Measurements from ENCODE around the gene KRTAP29-1.
A peak's percentile ranks its signal among the peaks of the same experiment; 100 is the strongest.

The KRTAP29-1 gene

DNA sequence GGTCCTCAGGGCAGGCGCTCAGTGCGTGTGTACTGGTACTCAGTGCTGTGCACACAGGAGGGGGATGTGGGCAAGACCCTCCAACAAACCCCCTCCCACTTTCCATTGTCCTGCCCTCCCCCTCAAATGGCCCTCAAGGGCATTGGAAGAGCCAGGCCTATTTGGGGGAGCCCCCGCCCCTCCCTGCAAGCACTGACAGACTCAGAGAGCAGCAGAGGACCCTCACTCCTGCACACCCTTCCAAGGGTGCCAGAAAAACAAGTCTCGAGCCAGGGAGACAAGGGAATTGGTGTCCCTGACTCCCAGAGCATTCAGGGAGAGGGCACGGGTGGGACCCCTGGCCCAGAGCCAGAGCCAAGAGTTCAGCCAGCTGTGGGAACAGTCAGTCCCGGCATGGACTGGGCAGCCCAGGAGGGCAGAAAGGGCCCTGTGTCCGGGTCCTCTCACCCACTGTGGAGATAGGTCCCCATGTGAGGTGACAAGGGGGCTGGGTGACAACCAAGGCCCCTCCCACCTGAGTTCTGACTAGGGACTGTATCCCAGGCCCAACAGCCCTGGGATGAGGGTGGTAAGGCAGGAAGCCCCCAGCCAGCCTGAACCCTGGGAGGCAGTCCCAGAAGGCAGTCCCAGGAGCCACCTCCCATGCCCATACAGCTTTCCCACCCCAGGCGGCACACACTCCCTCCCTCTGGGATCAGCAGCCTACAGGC lies 24.9 kb upstream of the KRTAP29-1 start:
- DNase-seq: no peak

DNA sequence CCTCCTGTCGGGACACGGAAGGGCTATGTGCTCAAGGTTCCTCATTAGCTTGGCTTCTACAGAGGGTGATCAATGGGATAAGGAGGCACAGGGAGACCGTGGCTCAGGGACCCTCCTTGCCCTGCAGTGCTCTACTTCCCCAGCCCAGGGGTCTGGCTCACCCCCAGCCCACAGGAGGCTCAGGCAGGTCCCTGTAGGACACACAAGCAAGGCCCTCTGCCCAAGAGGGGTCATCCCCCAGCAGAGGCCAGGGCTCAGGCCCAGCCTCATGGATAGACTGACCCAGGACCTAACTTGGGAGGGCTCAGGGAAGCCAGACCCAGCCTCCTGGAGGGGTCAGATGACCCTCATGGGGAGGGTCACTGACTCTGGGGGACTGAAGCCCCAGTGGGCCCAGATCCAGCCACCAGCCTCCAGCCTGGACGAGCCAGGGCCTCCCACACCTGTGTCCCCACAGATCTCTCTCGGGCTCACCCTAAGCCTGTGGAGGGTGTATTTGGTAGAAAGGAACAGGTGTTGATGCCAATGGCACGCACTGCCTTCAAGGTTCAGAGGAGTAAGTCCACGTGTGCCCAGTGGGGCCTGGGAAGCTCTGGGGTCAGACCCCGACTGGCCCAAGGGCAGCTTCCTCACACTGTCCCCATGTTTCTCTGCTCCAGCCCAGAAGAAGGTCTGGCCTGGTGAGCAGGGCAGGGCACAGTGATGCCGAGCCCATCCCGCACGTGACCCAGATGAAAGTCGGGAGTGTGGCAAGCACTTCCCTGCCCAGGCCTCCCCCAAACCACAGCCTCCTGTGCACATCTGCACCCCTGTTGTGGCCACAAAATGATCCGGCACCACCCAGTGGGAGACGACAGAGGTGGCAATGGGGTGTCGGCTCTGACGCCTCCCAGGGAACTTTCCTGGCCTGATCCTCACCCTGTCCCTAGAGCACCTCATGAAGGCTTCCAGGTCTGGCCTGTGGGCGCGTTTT lies 23.8 kb upstream of the KRTAP29-1 start:
- no peak for DNase-seq

DNA sequence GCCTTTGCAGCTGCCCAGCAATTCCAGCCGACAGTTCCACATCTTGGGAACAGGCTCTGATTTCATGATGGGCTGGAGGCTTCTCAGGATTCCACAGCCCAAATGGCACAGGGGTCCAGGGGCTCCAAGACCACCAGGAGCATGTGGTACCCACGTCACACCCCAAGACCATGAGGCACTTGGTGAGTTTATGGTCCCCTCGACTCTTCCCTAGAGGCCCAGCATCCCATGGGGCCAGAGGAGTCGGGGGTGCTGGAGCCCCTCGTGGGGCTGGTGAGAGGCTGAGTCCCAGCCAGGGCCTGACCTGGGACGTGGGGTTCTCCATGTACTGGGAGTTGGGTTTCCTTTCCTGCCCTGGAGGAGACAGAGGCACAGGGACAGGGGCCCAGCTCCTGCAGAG lies 23.0 kb upstream of the KRTAP29-1 start:
- DNase-seq: no peak

DNA sequence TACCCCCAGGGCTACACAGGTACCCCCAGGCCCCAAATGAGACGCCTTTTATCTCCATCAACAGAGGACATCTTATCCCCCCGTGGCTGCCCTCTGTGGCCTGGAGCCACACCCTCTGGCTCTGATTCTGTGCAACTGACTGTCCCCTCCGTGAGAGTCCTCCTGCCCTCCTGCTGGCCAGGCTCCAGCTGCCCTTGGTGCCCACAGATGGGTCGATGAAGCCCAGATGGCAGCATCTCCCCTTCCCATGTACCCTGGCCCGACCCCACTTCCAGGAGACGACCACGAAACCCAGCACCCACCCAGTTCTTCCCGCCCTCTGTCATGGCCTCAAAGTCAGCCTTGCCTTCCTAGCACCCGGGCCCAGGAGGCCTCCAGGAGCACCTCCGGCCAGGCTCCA lies 22.5 kb upstream of the KRTAP29-1 start:
- DNase-seq: no peak

DNA sequence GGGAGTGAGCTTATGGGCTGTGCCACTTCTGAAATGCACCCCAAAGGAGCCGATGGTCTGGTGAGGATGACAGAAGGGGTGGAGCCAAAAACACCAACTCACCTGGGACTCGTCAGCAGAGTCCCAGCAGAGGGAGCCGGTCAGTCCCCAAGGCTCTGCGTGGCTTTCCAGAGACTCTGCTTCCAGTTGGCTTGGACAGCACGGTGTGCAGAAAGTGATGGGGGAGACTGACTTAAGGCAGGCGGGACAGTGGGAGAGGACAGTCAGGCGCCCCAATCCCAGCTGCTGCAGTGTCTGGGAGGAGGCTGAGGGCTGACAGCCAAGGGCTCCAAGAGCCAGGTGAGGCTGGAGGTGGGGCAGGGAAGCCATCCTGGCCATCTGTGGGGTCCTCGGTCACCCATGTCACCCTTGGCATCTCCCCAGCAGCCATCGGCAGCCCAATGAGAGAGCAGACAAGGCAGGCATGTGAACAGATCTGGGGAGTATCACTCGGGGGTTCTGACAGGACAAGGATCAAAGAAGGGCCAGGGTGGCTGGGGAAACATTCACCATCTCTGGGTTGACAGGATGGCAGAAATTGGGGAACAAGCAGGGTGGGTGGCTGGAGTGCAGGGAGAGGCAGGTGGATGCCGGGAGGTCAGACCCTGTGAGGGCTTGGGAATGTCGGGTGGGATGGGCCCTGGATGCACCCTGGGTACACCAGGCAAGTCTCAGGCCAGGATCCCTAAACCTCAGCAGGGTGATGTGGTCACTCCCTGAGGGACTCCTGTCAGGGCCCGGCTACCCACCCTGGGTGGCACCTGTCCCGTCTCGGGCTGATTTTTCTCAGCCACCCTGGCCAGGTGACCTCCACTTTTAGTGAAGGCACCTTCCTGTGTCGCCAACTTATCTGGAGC lies 21.8 kb upstream of the KRTAP29-1 start:
- no peak for DNase-seq

DNA sequence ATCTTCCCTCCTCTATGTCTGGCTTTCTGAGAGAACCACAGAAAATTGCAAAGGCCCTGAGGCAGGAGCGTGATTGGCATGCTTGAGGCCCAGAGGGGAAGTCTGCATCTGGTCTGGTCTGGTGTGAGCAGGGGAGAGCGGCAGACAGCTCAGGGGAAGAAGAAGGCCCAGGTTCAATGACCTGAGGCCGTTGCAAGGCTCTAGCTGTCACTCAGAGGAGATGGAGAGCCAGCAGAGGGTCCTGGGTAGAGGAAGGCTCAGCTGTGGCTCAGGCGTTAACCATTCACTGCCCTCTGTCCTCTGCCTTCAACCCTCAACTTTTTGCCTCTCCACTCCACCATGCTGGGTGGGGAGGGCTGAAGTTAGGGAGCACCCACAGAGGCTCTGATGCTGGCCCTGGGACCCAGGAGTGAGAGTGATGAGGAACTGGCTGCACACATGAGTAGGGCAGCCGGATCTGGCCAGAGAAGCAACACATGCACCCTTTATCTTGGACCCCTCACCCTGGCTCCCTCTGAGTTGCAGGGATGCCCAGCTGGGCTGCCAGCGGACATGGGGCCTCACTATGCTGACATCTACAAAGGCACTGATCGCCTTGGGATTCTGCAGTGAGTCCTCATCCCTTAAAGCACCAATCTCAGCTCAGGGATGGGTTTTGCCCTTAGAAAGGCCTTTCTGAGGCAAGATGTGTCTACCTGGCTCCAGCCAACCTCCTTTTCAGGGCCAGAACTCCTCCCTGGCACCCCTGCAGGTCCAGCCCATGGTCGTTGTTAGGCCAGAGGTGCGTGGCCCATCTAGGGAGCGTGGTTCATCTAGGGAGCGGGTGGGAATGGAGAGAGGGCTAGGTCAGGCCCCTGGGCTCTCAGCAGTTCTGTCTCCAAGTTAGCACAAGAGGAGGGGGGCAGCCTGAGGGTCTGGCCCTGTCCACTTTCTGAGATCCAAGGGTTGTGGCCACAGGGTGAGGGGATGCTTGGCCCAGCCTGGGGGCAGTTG lies 20.5 kb upstream of the KRTAP29-1 start:
- DNase-seq: no peak

DNA sequence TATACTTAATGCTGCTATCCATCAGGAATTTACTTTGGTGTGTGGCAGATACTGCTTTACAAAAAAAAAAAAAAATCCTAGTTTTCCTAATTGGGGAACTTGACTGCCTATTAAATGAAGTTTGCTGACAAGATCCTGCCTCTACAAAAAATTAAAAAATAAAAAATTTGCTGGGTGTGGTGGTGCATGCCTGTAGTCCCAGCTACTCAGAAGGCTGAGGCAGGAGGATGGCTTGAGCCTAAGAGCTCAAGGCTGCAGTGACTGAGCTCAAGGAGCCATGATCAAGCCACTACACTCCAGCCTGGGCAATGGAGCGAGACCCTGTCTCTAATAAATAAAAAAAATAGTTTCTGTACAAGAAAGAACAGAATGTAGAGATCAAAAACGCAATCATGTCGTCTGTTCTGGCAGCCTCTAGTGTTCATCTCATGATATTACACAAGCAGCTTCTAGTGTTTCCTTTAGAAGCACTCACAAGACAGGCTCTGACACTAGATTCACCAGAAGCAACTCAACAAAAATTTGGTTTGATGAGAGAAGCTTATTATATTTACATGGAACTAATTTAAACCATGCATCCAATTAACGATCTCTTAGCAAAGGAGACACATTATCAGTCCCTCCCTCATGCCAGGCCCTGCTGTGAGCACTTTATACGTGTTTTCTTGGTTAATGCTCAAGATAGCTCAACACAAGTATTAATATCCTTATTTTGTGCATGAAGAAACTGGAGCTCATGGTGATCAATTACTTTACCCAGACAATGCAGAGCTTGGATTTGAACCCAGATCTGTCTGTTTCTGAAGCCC lies 19.6 kb upstream of the KRTAP29-1 start:
- no peak for DNase-seq

DNA sequence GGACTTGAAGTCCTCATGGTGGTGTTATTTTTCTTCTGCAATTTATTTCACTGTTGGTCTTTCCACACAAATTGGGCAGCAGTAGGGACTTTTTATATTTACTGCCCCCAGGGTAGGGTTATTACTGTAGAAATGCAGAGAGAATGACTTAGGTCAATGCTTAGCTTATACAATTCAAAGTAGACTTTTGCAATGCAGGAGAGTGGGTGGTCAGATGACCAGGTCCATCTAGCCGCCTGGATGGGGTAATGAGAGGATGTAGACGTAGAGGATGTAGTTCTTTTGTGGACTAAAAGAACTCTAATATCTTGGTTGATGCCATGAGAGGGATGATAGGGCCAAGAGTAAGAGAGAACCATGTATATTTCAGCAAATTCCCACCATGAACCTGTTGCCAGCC lies 15.6 kb upstream of the KRTAP29-1 start:
- DNase-seq: no peak

DNA sequence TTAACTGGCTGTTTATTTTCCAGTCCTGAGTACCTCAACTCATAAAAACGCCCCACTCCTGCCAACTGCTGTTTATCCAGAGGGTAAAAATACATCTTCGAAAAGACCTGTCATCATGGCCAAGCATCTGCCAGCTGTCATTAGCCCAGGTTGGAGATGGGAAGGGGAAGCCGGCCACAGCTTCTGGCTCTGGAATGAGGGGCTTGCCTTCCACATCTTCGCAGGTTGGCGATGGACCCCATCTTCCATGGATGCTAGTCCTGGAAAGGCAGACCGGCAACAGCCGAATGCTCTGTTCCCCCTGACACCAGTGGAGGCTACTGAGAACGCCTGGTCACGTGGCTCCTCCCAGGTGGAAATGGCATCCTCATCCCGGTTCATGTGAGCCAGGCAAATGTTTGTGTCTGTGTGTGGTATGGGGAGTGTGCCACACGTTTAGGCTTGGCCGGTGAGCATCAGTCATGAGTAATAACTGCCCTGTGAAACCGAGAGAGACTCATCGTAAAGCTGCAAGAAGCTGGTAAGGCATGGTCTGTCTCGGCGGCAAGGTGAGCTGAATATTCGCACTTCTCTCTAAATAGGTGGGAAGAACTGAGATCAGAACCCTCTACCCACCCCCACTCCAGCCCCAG lies 13.3 kb upstream of the KRTAP29-1 start:
- no peak for DNase-seq

DNA sequence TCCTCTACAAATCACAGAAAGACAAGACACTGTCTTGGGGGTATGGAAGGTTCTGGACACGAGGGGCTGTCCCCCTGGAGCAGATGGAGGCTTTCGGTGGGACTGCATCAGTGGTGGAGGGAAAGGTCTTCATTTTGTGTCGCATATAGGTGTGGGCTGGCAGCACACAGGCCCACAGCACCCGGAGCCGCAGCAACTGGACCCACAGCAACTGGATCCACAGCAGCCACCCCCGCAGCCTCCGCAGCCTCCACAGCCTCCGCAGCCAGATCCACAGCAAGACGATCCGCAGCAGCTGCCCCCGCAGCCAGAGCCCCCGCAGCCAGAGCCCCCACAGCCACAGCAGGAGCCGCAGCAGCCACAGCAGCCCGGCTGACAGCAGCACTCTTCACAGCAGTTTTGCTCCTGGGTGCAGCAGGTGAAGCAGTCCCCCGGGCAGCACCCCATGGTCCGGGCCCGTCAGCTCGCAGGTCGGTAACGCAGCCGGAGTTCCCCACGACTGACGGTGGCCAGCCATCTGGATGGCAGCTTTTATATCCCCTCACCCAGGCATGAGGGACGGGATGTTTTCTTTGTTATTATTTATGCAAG lies 12.6 kb upstream of the KRTAP29-1 start, which contains the start of gene KRTAP17-1:
TSS of gene KRTAP17-1 (minus strand) at position 507 of the 591 bp plus-strand sequence. CDS start at position 447, 60 bp downstream.
- DNase-seq: no peak

DNA sequence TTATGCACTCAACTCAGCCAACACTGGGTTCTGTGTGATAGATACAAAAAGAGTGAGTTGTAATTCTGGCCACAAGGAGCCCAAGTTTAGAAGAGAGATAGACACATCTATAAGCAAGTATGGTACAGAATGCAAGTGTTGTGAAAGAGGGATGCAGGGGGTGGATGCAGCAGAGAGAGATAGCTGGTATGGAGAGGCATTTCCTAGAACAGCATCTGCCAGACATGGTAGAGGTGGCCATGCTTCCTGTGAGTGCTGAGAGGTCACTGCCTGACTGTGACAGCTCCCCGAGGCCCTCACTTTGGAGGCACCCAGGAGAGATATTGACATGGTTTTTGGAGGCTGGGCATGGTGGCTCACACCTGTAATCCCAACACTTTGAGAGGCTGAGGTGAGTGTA lies 8.5 kb upstream of the KRTAP29-1 start:
- no peak for DNase-seq

DNA sequence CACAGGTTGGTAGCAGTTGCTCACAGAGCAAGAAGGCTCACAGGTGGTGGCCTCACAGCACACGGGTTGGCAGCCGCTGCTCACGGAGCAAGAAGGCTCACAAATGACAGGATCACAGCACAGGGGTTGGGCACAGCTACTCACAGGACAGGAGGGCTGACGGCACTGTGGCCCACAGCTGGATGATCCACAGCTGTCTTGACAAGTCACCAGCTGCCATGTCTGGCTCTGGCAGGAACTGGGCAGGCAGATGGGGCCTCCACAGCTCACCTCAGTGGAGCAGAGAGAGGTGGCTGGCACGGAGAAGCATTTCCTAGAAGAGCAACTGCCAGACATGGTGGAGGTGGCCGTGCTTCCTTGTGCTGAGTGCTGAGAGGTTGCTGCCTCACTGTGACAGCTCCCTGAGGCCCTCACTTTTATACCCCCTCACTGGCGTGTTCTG lies 6.3 kb upstream of the KRTAP29-1 start, which contains the start of gene KRTAP16-1:
TSS of gene KRTAP16-1 (minus strand) at position 392 of the 442 bp plus-strand sequence. CDS start at position 336, 56 bp downstream.
- DNase-seq: peak; percentile 36

DNA sequence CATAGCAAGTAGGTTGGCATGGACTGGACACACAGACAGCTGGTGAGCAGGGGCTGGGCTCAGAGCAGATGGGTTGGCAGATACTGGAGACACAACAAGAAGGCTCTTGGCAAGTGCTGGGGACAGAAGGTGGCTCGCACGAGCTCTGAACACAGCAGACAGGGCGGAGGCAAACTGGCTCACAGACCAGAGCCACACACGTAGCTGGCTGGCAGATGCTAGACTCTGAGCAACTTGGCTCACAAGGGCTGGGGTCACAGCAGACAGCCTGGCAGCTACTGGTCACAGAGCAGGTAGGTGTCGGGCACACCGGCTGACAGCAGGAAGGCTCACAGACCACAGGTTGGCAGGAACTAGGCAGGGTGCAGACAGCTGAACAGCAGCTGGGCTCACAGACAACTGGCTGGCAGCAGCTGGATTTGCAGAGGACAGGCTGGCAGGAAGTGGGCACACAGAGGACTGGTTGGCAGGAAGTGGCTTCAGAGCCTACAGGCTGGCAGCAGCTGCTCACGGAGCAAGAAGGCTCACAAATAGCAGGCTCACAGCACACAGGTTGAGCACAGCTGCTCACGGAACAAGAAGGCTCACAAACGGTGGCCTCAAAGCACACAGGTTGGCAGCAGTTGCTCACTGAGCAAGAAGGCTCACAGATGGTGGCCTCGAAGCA lies 5.7 kb upstream of the KRTAP29-1 start:
- DNase-seq: peak; percentile 51

DNA sequence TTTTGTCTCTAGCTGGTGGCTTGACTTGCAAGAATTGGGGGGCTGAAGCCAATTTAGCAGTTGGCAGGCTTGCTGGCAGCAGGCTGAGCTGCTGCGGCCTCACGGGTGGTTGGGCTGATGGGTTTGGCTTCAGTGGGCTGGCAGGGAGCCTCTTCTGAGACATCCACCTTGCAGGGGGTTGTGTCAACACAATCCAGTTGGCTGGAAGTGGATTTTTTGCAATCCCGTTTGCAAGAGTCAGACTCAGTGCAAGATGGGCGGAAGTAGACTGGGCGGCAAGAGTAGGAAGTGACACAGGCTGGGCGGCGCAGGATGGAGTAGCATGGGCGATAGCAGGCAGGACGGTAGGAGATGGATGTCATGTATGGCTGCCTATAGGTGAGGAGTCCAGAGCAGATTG lies 5.0 kb upstream of the KRTAP29-1 start:
- no peak for DNase-seq

DNA sequence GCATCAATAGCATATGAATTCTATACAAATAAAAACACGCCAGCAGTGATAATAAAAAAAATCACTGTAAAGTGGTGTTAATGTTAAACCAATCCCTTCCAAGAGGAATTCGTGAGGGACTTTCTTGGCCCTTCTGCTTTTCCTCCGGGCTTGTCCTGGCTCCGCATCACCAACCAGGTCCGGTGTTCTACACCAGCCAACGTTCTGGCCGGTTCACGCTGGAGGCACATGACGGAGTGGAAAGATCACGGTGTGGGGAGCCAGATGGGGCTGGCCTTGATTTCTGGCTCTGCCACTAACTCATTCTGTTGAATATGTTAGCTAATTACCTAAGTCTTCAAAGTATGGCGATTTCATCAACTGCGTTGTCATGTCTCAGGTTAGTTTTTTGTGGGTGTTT lies 1.4 kb upstream of the KRTAP29-1 start:
- no peak for DNase-seq

DNA sequence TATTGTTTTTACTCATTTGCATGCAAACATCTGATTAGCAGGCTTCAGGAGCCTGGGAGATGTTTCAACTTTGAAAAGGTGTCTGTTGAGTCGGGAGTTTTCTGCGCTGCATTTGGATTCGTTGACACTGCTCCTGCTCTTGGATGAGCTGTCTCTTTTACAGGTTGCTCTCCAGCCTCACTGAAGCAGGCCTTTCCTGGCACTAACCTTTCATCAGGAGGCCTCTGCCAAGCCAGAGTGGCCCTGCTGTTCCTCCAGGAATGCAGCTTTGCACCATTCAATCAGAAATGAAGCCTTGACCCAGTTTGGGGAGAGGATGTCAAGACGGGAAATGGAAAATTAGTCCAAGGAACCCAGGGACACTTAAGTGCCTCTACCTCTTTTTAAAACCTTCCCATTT lies 330 bp upstream of the KRTAP29-1 start:
- no peak for DNase-seq

DNA sequence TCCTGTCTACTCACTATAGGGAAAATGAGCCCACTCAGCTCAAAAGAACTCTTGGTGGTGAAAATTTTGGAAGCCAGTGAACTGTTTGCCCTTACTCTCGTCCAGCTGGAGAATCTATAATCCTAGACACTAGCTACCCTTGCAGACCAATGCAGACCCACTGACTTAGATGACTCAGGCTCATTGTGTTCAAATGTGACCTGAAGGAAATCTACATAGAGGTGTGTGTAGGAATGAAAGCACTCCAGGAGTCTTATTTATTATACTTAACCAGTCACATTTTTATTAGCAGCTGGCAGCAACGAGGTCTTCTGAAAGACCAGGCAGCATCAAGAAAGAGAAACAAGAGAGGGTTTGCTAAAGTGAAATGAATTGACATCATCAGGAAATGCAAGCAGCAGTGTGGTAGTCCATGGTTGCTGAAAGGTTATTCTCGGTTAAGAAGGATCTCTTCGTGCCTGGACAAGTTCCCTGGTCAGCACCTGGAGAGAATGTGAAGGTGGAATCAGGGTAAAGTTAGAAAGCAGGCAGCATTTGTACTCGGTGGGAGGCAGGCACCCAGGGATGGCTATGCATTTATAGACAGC lies 1.4 kb downstream of the KRTAP29-1 start:
- DNase-seq: no peak

DNA sequence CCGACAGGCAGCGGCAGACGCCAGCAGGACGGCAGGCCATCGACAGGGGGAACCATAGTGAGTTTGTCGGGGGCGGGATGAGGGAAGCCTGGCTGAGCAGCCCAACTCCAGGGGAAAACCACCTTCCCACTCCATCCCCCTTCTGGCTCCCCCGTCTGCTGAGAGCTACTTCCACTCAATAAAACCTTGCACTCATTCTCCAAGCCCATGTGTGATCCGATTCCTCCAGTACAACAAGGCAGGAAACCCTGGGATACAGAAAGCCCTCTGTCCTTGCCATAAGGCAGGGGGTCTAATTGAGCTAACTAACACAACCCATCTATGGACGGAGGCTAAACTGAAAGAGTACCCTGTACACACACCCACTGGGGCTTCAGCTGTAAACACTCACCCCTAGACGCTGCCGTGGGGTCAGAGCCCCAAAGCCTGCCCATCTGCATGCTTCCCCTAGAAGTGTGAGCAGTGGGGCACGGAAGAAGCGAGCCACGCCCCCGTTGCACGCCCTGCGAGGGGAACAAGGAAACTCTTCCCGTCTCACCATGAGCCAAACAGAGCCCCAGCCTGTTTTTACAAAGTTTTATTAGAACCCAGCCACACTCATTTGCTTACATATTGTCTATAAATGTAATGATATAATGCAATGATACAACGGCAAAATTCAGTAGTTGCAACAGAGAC lies 4.1 kb downstream of the KRTAP29-1 start:
- no peak for DNase-seq
